Measurements from ENCODE around the gene MAP3K20. TPM values are rescaled to one million over a fixed set of nuclear protein-coding genes. Genes with fewer than 3 reads are reported as not detected.
A peak's percentile ranks its signal among the peaks of the same experiment; 100 is the strongest.

The MAP3K20 gene
- total and polyA plus RNA-seq, 2 of the 8 experiments (the other 6 are each of a cell fraction or from before 2014, with no cell fraction given) = 3.1 to 11.1 TPM

GRCh38 chr2:173291412-173291811, 215.8 kb downstream of the MAP3K20 start:
- Histone ChIP-seq H2BK120ac (replicated peaks; ENCODE audit: low read depth, low read length) (no peak overlapping the region), H3K79me2 (ENCODE audit: control insufficient read depth in 1 of 2, insufficient read depth in 2 of 2, low read length in 2 of 2) (no peaks in the 10 kb centered on the region), H3K23me2 (ENCODE audit: low read depth, low read length) (no peaks in the 10 kb centered on the region), H2BK15ac (ENCODE audit: low read length) (no peak overlapping the region), H3K27ac (ENCODE audit: low read depth, low read length) (no peak overlapping the region), H2BK12ac (ENCODE audit: low read depth, low read length) (no peak overlapping the region; the same call in 1 of the 2 replicates), H3K23ac (ENCODE audit: insufficient read length) (no peak overlapping the region), H3K36me3 (ENCODE audit: control insufficient read depth in 2 of 4, insufficient read depth in 4 of 4, low read length in 3 of 4) (no peaks in the 10 kb centered on the region), H3K79me1 (ENCODE audit: low read depth, low read length) (no peaks in the 10 kb centered on the region), H3K14ac (ENCODE audit: insufficient read length) (no peak overlapping the region), H2AK5ac (ENCODE audit: low read depth, low read length) (no peak overlapping the region), H4K20me1 (replicated peaks in 1 of 2; ENCODE audit: control insufficient read depth in 1 of 2, insufficient read depth in 2 of 2, low read length in 2 of 2) (no peaks in the 10 kb centered on the region), H2AFZ (ENCODE audit: low read length) (no peak overlapping the region), H2BK20ac (ENCODE audit: low read length) (0 out of 2 replicates have a peak overlapping the region, but pooled peaks have one; percentile 48), H3K4me2 (ENCODE audit: insufficient read depth in 1 of 2, low read depth in 2 of 2, low read length in 2 of 2) (no peak overlapping the region), H3K27me3 (replicated peaks in 1 of 4; ENCODE audit: control insufficient read depth in 3 of 4, extremely low read depth in 1 of 4, insufficient read depth in 3 of 4, low read length in 3 of 4) (no peaks in the 10 kb centered on the region), H3K18ac (ENCODE audit: extremely low read depth, low read length) (peak overlapping the region; percentile 43; the same call in 1 of the 2 replicates), H3K9me3 (ENCODE audit: insufficient read depth in 2 of 2, low read depth in 1 of 2, low read length in 1 of 2) (peaks cover 9 to 17% of the 10 kb centered on the region in 2 experiments; a peak in 3 of 4 replicates), H3K9ac (replicated peaks in 1 of 4; ENCODE audit: extremely low read depth in 1 of 4, low read depth in 3 of 4, low read length in 3 of 4) (no peak overlapping the region), H4K8ac (ENCODE audit: extremely low read depth, insufficient read depth, low read length) (no peak overlapping the region), H2BK5ac (ENCODE audit: low read depth, low read length) (peak overlapping the region; percentile 54; the same call in 1 of the 2 replicates), H3K4me3 (ENCODE audit: extremely low read depth in 1 of 4, insufficient read depth in 2 of 4, low read depth in 3 of 4, low read length in 4 of 4) (no peak overlapping the region), H4K5ac (ENCODE audit: insufficient read length, low read depth, low read length) (no peak overlapping the region), H3K56ac (replicated peaks; ENCODE audit: insufficient read length, low read depth, low read length) (no peak overlapping the region), H3K4me1 (replicated peaks in 1 of 4; ENCODE audit: control insufficient read depth in 3 of 4, insufficient read depth in 4 of 4, low read length in 3 of 4) (no peaks in the 10 kb centered on the region), H3K4ac (replicated peaks; ENCODE audit: insufficient read length, low read depth, low read length) (no peak overlapping the region), H4K91ac (replicated peaks; ENCODE audit: insufficient read length, low read length) (no peak overlapping the region)
- CTCF ChIA-PET (ENCODE audit: partially characterized antibody) = no interaction called here
- WGBS, 2 experiments (ENCODE audit: extremely low coverage in 1 of 2, insufficient coverage in 1 of 2, insufficient read length in 1 of 2, insufficient replicate concordance in 2 of 2, low coverage in 1 of 2, low lambda C conversion rate in 2 of 2, missing lambda C conversion rate in 1 of 2) = 86% methylated on average over 3 of the region's 4 CpGs; no CpG with 5 or more reads in 1 of the 2 experiments
- DNase-seq (ENCODE audit: low read depth in 1 of 2, low spot score in 2 of 2) (no peak), FAIRE-seq (no peak)
- POLR2A ChIA-PET (ENCODE audit: partially characterized antibody) = no interaction called here
- TF ChIP-seq SP4 (IDR thresholded peaks at IDR 0.05; ENCODE audit: low read length) (no peak), EP300 (IDR thresholded peaks at IDR 0.05; ENCODE audit: borderline replicate concordance in 1 of 2, low read depth in 2 of 2, low read length in 2 of 2) (no peak), ASH2L (IDR thresholded peaks at IDR 0.05; ENCODE audit: low read length) (no peak)

Measured in H1 (cell line).